ENCODE data around the gene GPR155. TPM values are rescaled to one million over a fixed set of nuclear protein-coding genes. Genes with fewer than 3 reads are reported as not detected.
"Not testable (repeated sequence)": the region's sequence is repeated elsewhere in the genome, so short reads cannot be mapped to it uniquely, and the experiment has no call there.

The GPR155 gene
- total and polyA plus RNA-seq, 8 donors, result 0.87 to 43.1 (median 13.6) TPM

DNA sequence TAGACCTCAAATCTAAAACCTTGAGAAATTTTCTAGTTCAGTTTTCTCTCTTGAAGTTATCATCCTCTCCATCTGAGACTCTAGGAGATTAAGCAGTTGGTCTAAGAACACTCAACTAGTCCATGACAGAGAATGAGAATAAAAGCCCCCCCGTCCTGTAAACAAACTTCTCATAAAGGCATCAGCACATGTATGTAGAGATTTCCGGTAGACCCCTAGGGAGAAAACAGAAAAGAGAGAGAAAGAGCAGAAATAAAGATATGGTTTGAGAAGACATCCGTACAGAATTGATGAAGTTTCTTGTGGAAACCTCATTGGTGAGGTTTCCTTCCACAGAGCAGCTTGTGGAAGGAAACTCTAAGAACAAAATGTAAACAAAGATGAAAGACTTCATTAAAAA is 3.2 kb upstream of the GPR155 start:
- no peaks in the 10 kb centered on the region for H3K27me3 ChIP-seq
- H3K9me3 ChIP-seq, result no peaks in the 10 kb centered on the region
- H3K27ac ChIP-seq, result peak overlapping the region in 3 of 5 donors; percentile 8 to 61 (median 23)
- 53 to 83% (median 73%) methylated on average over 3 of the region's 3 CpGs for WGBS, 5 donors
- no peak for DNase-seq
- no peak overlapping the region for H3K4me3 ChIP-seq
- TF ChIP-seq, protein P1, sequence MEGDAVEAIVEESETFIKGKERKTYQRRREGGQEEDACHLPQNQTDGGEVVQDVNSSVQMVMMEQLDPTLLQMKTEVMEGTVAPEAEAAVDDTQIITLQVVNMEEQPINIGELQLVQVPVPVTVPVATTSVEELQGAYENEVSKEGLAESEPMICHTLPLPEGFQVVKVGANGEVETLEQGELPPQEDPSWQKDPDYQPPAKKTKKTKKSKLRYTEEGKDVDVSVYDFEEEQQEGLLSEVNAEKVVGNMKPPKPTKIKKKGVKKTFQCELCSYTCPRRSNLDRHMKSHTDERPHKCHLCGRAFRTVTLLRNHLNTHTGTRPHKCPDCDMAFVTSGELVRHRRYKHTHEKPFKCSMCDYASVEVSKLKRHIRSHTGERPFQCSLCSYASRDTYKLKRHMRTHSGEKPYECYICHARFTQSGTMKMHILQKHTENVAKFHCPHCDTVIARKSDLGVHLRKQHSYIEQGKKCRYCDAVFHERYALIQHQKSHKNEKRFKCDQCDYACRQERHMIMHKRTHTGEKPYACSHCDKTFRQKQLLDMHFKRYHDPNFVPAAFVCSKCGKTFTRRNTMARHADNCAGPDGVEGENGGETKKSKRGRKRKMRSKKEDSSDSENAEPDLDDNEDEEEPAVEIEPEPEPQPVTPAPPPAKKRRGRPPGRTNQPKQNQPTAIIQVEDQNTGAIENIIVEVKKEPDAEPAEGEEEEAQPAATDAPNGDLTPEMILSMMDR (IDR thresholded peaks at IDR 0.05), result no peak
- TF ChIP-seq POLR2AphosphoS5 (IDR thresholded peaks at IDR 0.05) (no peak), POLR2A (IDR thresholded peaks at IDR 0.05) (no peak), EP300 (IDR thresholded peaks at IDR 0.05) (no peak)
- H3K4me1 ChIP-seq, result peaks cover 0 to 17% (median 5%) of the 10 kb centered on the region in 4 donors
- H3K36me3 ChIP-seq, result no peaks in the 10 kb centered on the region
- intact Hi-C loops (cut with DNase I; ENCODE audit: low total_unique reads), result no loop called here

DNA sequence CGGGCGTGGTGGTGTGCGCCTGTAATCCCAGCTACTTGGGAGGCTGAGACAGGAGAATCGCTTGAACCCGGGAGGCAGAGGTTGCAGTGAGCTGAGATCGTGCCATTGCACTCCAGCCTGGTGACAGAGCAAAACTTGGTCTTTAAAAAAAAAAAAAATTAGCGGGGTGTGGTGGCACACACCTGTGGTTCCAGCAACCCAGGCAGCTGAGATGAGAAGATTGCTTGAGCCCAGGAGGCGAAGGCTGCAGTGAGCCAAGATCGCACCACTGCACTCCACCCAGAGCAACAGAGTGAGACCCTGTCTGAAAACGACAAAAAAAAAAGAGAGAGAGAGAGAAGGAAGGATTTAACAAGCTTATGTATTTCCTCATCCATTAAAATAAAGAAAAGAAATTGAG is 2.7 kb upstream of the GPR155 start:
- WGBS, 5 donors, result 82 to 95% (median 90%) methylated on average over 7 to 10 of the region's 10 CpGs
- H3K27me3 ChIP-seq; DNase-seq; H3K9me3 ChIP-seq; H3K36me3 ChIP-seq; H3K4me3 ChIP-seq; intact Hi-C loops (cut with DNase I; ENCODE audit: low total_unique reads): not testable (repeated sequence)
- peaks cover 0 to 22% (median 6%) of the 10 kb centered on the region in 4 donors for H3K4me1 ChIP-seq
- H3K27ac ChIP-seq, result peak overlapping the region in 4 of 5 donors; percentile 8 to 61 (median 37)

DNA sequence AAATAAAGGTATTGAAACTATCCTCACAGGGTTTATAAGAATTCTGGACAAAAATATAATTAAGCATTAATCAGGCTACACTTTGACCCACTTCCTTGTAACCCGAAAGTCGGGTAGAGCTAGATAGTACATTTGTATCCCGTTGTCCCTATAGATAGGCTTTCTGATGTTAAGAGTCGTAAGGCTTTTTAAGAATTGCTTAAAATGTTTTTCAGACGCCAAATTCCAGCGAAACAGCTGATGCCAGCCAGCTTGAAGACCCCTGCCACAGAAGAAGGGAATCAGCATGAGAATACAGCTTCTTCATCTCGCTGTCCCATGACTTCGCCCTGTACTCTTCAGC is 962 bp upstream of the GPR155 start:
- 90 to 98% (median 93%) methylated on average over 8 of the region's 8 CpGs for WGBS, 5 donors
- Histone ChIP-seq H3K27ac (peak overlapping the region; percentile 36 to 88 (median 84)), H3K9me3 (no peaks in the 10 kb centered on the region), H3K4me1 (peaks cover 0 to 36% (median 12%) of the 10 kb centered on the region in 4 donors), H3K36me3 (no peaks in the 10 kb centered on the region), H3K4me3 (peak overlapping the region; percentile 63 to 87 (median 76)), H3K27me3 (no peaks in the 10 kb centered on the region)
- TF ChIP-seq POLR2A (IDR thresholded peaks at IDR 0.05) (no peak), POLR2AphosphoS5 (IDR thresholded peaks at IDR 0.05) (no peak), EP300 (IDR thresholded peaks at IDR 0.05) (no peak)
- TF ChIP-seq, protein P1 (IDR thresholded peaks at IDR 0.05), result no peak
- DNase-seq, result no peak
- intact Hi-C loops (cut with DNase I; ENCODE audit: low total_unique reads), result no loop called here

DNA sequence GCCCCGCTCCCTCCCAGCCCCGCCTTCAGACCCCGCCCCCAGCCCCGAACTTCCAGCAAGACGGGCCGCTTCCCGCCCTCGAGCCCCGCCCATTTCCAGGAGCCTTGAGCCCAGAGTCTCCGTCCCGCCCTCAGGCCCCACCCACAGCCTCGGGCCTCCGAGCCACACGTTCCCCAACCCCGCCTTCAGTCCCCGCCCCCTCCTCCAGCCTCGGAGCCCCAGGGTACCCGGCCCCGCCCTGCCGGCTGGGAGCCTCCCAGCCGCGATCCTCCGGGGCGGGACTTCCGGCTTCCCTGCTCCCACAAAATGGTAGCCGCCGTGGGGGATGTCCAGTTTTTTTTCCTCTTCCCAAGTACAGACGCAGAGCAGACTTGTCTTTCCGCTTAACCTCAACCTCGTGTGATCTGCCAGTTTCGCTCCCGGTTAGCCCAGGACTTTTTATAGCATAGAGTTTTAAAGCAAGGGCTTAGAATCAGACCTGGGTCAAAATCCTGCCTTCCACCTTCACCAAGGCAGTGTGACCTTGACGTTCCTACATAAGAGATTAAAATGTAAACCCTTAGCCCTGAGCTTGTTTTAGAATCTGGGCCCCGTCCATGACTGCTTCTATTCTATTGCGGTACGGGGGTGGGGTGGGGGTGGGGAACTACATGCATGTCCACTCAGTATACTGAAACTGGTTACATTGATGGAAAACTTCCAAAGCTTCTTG is 435 bp upstream of the GPR155 start:
- 2 to 9% (median 3%) methylated on average over 10 to 36 of the region's 36 CpGs for WGBS, 5 donors
- no peaks in the 10 kb centered on the region for H3K27me3 ChIP-seq
- H3K9me3 ChIP-seq, result no peaks in the 10 kb centered on the region
- no peaks in the 10 kb centered on the region for H3K36me3 ChIP-seq
- intact Hi-C loops (cut with DNase I; ENCODE audit: low total_unique reads), result no loop called here
- TF ChIP-seq EP300 (IDR thresholded peaks at IDR 0.05) (no peak), POLR2AphosphoS5 (IDR thresholded peaks at IDR 0.05) (peak in 2 of 3 donors; percentile 40 to 51)
- TF ChIP-seq, protein P1 (IDR thresholded peaks at IDR 0.05), result no peak
- H3K27ac ChIP-seq, result peak overlapping the region; percentile 83 to 88 (median 84)
- peak; percentile 100 for DNase-seq
- H3K4me3 ChIP-seq, result peak overlapping the region; percentile 63 to 87 (median 76)
- peaks cover 0 to 36% (median 12%) of the 10 kb centered on the region in 4 donors for H3K4me1 ChIP-seq
